Measurements from ENCODE around the gene RHBDD2.

Gene RHBDD2

DNA sequence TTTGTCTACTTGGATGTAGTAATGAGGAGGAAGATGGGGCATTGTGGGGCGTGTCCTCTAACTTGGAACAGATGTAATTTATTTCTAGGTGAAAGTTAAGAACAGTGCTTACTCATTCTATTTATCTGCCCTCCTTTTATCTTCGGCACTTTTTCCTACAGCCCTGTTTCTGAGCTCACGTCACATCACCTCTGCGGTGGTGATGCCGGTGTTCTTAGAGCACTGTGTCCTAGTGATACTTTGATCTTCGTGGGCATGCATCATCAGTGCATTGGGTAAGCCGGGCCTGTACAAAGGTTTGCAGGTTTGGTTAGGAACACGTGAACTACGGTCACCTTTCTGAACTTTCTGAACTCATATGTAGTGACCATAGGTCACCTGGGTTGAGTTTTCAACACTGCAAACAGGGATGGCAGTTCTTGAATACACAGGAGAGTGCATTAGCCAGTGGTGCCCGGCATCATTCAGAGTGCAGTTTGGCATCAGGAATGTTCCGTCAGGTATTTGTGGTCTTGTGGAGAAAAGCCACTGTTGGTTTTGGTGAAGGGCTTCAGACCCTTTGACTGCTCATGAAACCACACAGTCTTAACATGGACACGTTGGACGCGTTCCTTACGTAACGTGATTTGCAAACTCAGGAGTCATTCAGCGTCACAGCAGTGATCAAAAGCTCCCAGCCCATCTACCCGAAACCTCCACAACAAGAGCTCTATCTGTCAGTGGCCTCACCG is 41.8 kb downstream of the RHBDD2 start:
- TF ChIP-seq SUZ12 (IDR thresholded peaks at IDR 0.05): no peak
- ChIA-PET CTCF (no interaction called here), POLR2A (no interaction called here)
- DNase-seq (ENCODE audit: extremely low spot score): no peak

DNA sequence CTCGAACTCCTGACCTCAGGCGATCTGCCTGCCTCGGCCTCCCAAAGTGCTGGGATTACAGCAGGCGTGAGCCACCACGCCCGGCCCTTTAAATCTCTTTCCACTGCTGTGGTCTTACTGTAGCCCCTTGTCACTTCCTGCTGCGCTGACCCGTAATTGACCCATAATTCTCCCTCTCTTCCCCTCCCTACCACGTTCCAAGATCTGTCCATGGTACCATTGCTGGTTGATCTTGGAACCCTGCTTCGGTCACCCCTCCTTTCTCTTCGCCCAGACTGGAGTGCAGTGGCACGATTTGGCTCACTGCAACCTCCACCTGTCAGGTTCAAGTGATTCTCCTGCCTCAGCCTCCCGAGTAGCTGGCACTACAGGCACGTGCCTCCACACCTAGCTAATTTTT is 42.6 kb downstream of the RHBDD2 start:
- CTCF ChIA-PET: no interaction called here

DNA sequence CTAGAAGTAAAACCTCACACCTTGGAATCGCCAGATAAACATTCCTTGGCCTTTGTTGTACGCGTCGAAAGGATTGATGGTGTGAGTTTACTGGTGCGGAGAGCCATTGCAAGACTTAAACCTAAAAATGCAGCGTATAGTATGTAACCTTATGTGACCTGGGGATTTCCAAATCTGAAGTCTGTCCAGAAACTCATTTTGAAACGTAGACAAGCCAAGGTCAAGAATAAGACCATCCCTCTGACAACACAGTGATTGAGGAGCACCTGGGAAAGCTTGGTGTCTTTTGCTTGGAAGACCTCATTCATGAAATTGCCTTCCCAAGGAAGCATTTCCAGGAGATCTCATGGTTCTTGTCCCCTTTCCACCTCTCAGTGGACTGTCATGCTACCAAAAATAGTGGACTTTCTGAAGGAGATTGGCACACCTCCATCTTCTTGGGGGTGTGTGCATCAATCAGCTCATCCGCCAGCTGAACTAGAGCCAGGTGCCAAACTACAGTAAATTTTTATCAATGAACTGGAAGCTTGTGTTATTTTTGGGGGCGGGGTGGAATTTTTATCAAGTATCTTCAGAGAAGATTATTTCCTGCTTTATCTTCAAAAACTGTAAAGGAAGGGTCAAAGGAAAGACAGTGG is 44.3 kb downstream of the RHBDD2 start:
- TF ChIP-seq FOXM1 (IDR thresholded peaks at IDR 0.05; ENCODE audit: borderline replicate concordance) (no peak), FOXA1 (IDR thresholded peaks at IDR 0.05) (no peak), L3MBTL2 (conservative IDR thresholded peaks at IDR 0.05) (no peak), NFRKB (IDR thresholded peaks at IDR 0.05) (no peak), CTBP1 (IDR thresholded peaks at IDR 0.05; ENCODE audit: borderline replicate concordance) (no peak), ARNT (IDR thresholded peaks at IDR 0.05) (no peak), BHLHE40 (IDR thresholded peaks at IDR 0.05; ENCODE audit: borderline replicate concordance) (no peak)
- ChIA-PET POLR2A (no interaction called here), CTCF (interaction anchor here (0.6 kb wide), 1 partner anchor 53 kb away, joined by 5 read pairs; no protein-coding TSS in a partner anchor)
- DNase-seq (ENCODE audit: extremely low spot score): no peak

More for the DNA sequence above, 42.6 kb downstream of the RHBDD2 start:
- DNase-seq (ENCODE audit: extremely low spot score): no peak
- TF ChIP-seq SUZ12 (IDR thresholded peaks at IDR 0.05): no peak
- TF ChIP-seq, protein P1, sequence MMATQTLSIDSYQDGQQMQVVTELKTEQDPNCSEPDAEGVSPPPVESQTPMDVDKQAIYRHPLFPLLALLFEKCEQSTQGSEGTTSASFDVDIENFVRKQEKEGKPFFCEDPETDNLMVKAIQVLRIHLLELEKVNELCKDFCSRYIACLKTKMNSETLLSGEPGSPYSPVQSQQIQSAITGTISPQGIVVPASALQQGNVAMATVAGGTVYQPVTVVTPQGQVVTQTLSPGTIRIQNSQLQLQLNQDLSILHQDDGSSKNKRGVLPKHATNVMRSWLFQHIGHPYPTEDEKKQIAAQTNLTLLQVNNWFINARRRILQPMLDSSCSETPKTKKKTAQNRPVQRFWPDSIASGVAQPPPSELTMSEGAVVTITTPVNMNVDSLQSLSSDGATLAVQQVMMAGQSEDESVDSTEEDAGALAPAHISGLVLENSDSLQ (IDR thresholded peaks at IDR 0.05): no peak
- no peak for TF ChIP-seq HDGF (IDR thresholded peaks at IDR 0.05; ENCODE audit: borderline replicate concordance)
- TF ChIP-seq LEF1 (IDR thresholded peaks at IDR 0.05; ENCODE audit: borderline replicate concordance): no peak
- no peak for TF ChIP-seq ARNT (IDR thresholded peaks at IDR 0.05)
- no peak for TF ChIP-seq L3MBTL2 (conservative IDR thresholded peaks at IDR 0.05)
- TF ChIP-seq FOXA1 (IDR thresholded peaks at IDR 0.05): no peak
- no peak for TF ChIP-seq SP1 (IDR thresholded peaks at IDR 0.05)
- TF ChIP-seq FOXK2 (IDR thresholded peaks at IDR 0.05): no peak
- no peak for TF ChIP-seq ELF4 (IDR thresholded peaks at IDR 0.05)
- no peak for TF ChIP-seq BHLHE40 (IDR thresholded peaks at IDR 0.05; ENCODE audit: borderline replicate concordance)
- TF ChIP-seq CTBP1 (IDR thresholded peaks at IDR 0.05; ENCODE audit: borderline replicate concordance): no peak
- no peak for TF ChIP-seq TARDBP (IDR thresholded peaks at IDR 0.05)
- no peak for TF ChIP-seq NFRKB (IDR thresholded peaks at IDR 0.05)
- no peak for TF ChIP-seq ZNF384 (IDR thresholded peaks at IDR 0.05)
- POLR2A ChIA-PET: no interaction called here

DNA sequence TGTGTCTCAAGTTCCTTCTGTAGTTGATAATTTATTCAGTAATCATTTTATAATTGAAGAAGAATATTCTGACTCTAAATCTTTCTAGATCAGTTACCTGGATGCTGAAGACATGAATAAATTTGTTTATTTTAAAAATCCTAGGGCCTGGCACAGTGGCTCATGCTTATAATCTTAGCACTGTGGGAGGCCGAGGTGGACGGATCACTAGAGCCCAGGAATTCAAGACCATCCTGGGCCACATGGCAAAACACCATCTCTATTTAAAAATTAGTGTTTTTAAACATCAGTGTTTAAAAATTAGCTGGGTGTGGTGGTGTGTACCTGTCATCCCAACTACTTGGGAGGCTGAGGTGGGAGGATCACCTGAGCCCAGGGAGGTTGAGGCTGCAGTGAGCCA is 45.4 kb downstream of the RHBDD2 start:
- ChIA-PET CTCF (no interaction called here), POLR2A (no interaction called here)
- TF ChIP-seq ARNT (IDR thresholded peaks at IDR 0.05) (no peak), L3MBTL2 (conservative IDR thresholded peaks at IDR 0.05) (no peak), BHLHE40 (IDR thresholded peaks at IDR 0.05; ENCODE audit: borderline replicate concordance) (no peak), FOXA1 (IDR thresholded peaks at IDR 0.05) (no peak), SP1 (IDR thresholded peaks at IDR 0.05) (no peak)
- no peak for DNase-seq (ENCODE audit: extremely low spot score)

DNA sequence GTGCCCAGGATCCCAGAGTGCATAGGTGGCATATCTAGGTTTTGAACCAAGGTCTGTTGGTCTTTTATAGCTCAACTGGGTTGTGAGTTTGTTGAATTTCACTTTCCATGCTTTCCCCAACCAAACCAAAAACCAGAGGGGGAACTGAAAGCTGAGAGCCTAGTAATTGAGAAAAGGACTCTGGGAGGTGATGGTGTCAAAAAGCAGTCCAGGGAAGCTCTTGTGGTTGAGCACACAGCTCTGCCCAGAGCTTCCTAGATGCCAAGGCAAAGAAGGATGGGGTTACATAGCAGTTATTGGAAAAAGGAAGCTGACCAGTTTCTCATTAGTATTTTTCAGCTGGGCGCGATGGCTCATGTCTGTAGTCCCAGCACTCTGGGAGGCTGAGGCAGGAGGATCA is 46.1 kb downstream of the RHBDD2 start:
- ChIA-PET POLR2A (no interaction called here), CTCF (no interaction called here)
- DNase-seq (ENCODE audit: extremely low spot score): no peak
- TF ChIP-seq ARNT (IDR thresholded peaks at IDR 0.05) (no peak), NFRKB (IDR thresholded peaks at IDR 0.05) (no peak), CTBP1 (IDR thresholded peaks at IDR 0.05; ENCODE audit: borderline replicate concordance) (no peak), ELF4 (IDR thresholded peaks at IDR 0.05) (no peak), SP1 (IDR thresholded peaks at IDR 0.05) (no peak), FOXM1 (IDR thresholded peaks at IDR 0.05; ENCODE audit: borderline replicate concordance) (no peak), LEF1 (IDR thresholded peaks at IDR 0.05; ENCODE audit: borderline replicate concordance) (no peak)

DNA sequence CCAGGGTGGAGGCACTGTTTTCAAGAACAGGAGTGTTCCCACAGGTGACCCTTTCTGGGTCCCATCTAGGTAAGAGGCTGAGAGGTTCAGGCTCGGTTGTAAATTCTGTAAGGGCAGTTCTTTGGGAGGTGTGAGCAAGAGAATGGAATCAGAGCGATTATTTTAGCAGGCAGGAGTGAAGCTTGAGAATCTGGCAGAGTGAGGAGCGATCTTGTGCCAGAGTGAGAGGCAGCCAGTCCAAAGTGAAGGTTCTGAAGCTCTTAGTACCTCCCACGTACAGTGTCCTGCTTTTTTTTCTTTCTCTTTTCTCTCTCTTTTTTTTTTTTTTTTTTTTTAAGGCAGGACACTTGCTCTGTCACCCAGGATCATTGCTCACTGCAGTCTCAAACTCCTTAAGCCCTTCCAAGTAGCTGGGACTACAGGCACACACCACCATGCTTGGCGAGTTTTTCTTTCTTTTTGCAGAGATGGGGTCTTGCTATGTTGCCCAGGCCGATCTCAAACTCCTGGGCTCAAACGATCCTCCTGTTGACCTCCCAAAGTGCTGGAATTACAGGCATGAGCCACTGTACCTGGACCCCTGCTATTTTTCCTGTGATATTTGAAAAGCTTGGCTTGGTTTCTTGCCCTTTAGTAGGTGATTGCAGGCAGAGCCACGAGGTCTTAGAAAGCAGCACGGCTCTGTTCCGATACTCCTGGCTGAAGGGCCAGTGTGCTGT is 47.0 kb downstream of the RHBDD2 start:
- POLR2A ChIA-PET: interaction anchor here (1.0 kb wide), 1 partner anchor 10 kb away, joined by 3 read pairs; no protein-coding TSS in a partner anchor

DNA sequence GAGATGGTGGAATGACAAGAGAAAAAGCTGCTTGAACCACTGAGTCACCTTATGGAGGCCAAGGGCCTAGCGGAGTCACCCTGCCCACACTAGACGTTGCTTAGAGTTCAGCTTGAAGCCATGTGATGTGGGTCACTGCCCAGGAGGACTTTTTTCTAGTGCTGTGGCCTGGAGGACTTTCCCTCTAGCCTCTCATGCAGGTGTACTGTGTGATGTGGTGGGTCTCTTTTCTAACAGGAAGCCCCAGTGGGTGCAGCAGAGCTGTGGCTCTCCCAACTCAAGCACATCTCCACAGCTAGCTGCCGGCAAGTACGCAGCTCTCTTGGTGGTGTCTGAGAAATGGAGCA is 49.7 kb downstream of the RHBDD2 start:
- ChIA-PET CTCF (no interaction called here), POLR2A (no interaction called here)
- TF ChIP-seq ELF4 (IDR thresholded peaks at IDR 0.05) (no peak), CTBP1 (IDR thresholded peaks at IDR 0.05; ENCODE audit: borderline replicate concordance) (no peak), NFRKB (IDR thresholded peaks at IDR 0.05) (no peak)
- DNase-seq (ENCODE audit: extremely low spot score): no peak

More for the DNA sequence above, 47.0 kb downstream of the RHBDD2 start:
- CTCF ChIA-PET: no interaction called here
- no peak for DNase-seq (ENCODE audit: extremely low spot score)
- TF ChIP-seq BHLHE40 (IDR thresholded peaks at IDR 0.05; ENCODE audit: borderline replicate concordance) (no peak), CTBP1 (IDR thresholded peaks at IDR 0.05; ENCODE audit: borderline replicate concordance) (no peak), HDGF (IDR thresholded peaks at IDR 0.05; ENCODE audit: borderline replicate concordance) (no peak), NFRKB (IDR thresholded peaks at IDR 0.05) (no peak), SUZ12 (IDR thresholded peaks at IDR 0.05) (no peak), ZNF384 (IDR thresholded peaks at IDR 0.05) (no peak)

DNA sequence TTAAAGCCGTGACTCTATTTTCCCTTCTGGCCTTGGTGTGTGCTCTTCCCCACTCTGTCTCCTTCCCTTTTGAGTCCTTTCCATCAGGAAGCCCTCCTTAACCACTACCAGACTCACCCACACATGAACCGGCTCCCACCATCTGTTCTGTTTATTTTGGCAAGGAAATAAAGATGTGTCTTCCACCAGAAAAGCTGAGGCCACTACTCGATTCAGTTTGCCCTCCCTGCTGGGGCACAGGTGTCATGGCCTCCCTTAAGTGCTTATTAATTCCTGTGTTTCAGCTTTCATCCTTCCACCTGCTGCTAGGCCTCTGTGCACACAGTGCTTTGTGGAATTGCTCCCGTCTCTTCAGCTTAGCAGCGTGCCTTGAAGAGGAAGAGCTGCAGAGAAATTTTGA is 52.8 kb downstream of the RHBDD2 start:
- ChIA-PET POLR2A (no interaction called here), CTCF (no interaction called here)
- no peak for DNase-seq (ENCODE audit: extremely low spot score)
- no peak for TF ChIP-seq TARDBP (IDR thresholded peaks at IDR 0.05)
- no peak for TF ChIP-seq HDGF (IDR thresholded peaks at IDR 0.05; ENCODE audit: borderline replicate concordance)
- no peak for TF ChIP-seq ELF4 (IDR thresholded peaks at IDR 0.05)
- no peak for TF ChIP-seq FOXK2 (IDR thresholded peaks at IDR 0.05)
- no peak for TF ChIP-seq LEF1 (IDR thresholded peaks at IDR 0.05; ENCODE audit: borderline replicate concordance)
- no peak for TF ChIP-seq FOXM1 (IDR thresholded peaks at IDR 0.05; ENCODE audit: borderline replicate concordance)
- no peak for TF ChIP-seq SP1 (IDR thresholded peaks at IDR 0.05)
- no peak for TF ChIP-seq ARNT (IDR thresholded peaks at IDR 0.05)
- TF ChIP-seq BHLHE40 (IDR thresholded peaks at IDR 0.05; ENCODE audit: borderline replicate concordance): no peak
